A549 treated with AZD2906 at 1 μM for 4 hours (cell line): ENCODE data around the gene SH2D5. TPM values are rescaled to one million over a fixed set of nuclear protein-coding genes. Genes with fewer than 3 reads are reported as not detected.

Source experiments
- total RNA-seq: library from RNA; stranded (reverse); fragments of 200-300 nt; extraction: Qiagen RNA extraction; gene quantifications from 5 replicates; pipeline ENCODE4 v1.2.3, GENCODE V29; 2022

The SH2D5 gene
- total RNA-seq = 11.6 to 15.5 TPM (median 13.1 TPM) in 5 replicates

DNA sequence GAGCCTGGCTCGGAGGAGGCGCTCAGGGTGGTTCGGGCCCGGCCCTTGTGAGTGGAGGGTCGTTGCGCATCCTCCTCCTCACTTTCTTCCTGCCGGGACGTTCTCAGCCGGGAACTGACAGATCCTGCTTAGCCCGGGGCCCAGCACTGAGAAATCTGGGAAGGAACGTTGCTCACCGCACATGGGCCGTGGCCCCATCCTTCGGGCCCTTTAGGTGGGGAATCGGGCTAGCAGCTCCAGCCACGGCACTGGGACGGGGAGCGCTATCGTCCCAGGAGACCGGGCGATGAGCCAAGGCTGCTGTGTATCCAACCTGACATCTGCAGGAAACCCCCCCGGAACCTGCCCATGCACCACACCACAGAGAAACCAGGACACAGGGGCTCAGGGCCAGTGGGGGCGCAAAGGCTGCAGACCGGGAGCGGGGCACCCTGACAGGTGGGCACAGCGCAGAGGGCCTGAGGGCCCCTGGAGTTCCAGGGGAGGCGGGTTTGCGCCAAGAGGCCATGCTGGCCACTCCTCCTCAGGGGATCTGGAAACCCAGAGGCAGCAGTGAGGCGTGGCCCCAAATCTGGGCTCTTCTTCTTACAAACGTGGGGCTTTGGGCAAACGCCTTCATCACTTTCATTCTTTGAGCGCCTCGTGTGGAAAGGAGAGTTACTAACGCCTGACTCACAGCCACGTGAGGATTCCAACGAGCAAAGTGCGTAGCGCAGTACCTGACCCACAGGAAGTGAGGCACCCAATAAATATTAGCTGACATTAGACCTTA is at the start of gene SH2D5:
TSS of gene SH2D5 (minus strand) at position 116 of the 772 bp plus-strand sequence. CDS start 4,659 bp downstream, outside the sequence.

DNA sequence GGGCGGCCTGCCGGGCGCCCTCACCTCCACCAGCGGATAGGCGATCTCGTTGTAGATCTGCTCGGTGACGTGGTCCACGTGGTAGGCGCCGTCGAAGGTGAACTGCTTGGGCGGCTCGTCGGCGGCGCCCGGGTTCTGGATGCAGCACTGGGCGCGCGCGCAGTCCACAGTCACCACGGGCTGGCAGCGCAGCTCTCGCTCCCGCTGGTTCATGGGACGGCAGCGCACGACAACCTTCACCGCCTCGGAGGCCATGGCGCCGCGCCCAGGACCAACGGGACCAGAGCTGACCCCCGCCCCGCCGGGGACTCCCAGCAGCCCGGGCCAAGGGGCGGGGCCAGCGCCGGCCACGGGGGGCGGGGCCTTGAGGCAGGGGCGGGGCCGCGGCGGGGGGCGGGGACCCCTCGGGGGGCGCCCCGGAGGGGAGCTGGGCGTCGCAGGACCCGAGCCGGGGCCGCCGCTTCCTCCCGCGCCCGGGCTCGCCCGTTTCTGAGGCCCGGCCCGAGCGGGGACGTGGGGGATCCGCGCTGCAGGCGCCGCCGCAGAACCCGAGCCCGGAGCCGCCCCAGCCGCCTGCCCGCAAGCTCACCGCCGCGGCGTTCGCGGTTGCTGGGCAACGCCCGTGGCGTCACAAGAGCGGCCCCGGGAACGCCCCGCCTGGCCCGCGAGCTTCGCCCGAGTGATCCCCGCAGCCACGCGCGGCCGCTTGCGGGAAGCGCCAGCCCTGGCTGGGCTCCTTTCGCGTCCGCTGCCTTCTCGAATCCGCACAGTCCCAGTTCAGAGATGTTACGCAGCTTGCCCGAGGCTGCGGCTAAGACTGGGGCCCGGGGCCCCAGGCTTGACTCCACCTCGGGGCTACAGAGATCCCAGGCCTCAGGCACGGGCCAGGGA is 14.8 kb downstream of the SH2D5 start, which contains the start of gene KIF17:
TSS of gene KIF17 (minus strand) at position 556 of the 891 bp plus-strand sequence. CDS start at position 255, 301 bp downstream.

Other genes starting within 250 kb of the SH2D5 start
- gene CAMK2N1, start 246.5 kb downstream of the SH2D5 start, total RNA-seq = 57.0 to 70.3 TPM (median 63.2 TPM) in 5 replicates
- gene MUL1, start 224.6 kb downstream of the SH2D5 start, total RNA-seq = 44.3 to 48.7 TPM (median 46.7 TPM) in 5 replicates
- gene FAM43B, start 180.1 kb downstream of the SH2D5 start, total RNA-seq = 2.8 to 4.1 TPM (median 3.7 TPM) in 5 replicates
- 33.3 to 43.7 TPM (median 34.5 TPM) in 5 replicates for gene CDA, start 143.6 kb downstream of the SH2D5 start, total RNA-seq
- 26.5 to 36.2 TPM (median 32.9 TPM) in 5 replicates for gene PINK1, start 99.2 kb downstream of the SH2D5 start, total RNA-seq
- 194 to 210 TPM (median 205 TPM) in 5 replicates for gene DDOST, start 71.3 kb downstream of the SH2D5 start, total RNA-seq
- gene KIF17, start 14.7 kb downstream of the SH2D5 start, total RNA-seq = 1.8 to 2.5 TPM (median 2.1 TPM) in 5 replicates
- 96.0 to 155 TPM (median 108 TPM) in 5 replicates for gene HP1BP3, start 54.6 kb upstream of the SH2D5 start, total RNA-seq